Body of pancreas (tissue), 4 donors: Measurements from ENCODE around the gene LGR4. TPM values are rescaled to one million over a fixed set of nuclear protein-coding genes. Genes with fewer than 3 reads are reported as not detected.

ENCODE experiments used
- ATAC-seq: fragments of 150-250 bp; one replicate; pipeline ENCODE4 v1.9.1; 2016
- DNase-seq, 4 donors: peaks; one replicate each; pipeline ENCODE4 v3.0.0-alpha.2; 2019
- H3K27ac ChIP-seq, 4 donors: fragments of 200-600 bp; sonication (generic); 1 replicate in 3 of 4; 2 replicates in 1 of 4; pipeline versions ENCODE4 v1.5.1 to v1.6.1; 2016 to 2019; ENCODE audit warnings: mild to moderate bottlenecking in 1 of 4, mixed read lengths in 1 of 4, moderate library complexity in 1 of 4
- H3K27me3 ChIP-seq, 2 donors: fragments of 200-600 bp; sonication (generic); one replicate each; pipeline ENCODE4 v1.6.0; 2016; ENCODE audit warnings: mild to moderate bottlenecking in 1 of 2
- H3K36me3 ChIP-seq, 2 donors: fragments of 200-600 bp; sonication (generic); replicated peaks in 1 of 2; 2 replicates each; pipeline ENCODE4 v1.5.1; 2016; ENCODE audit warnings: low read depth in 2 of 2; ENCODE audit not compliant: insufficient read depth in 1 of 2
- H3K4me1 ChIP-seq: fragments of 200-600 bp; sonication (generic); one replicate; pipeline ENCODE4 v1.6.0; 2016
- H3K4me3 ChIP-seq, 2 donors: fragments of 200-600 bp; sonication (generic); 1 replicate in 1 of 2; 2 replicates in 1 of 2; pipeline ENCODE4 v1.5.1; 2016 to 2019
- H3K9me3 ChIP-seq, 3 donors: fragments of 200-600 bp; sonication (generic); 1 replicate in 2 of 3; 2 replicates in 1 of 3; pipeline ENCODE4 v1.5.1; 2016
- CTCF ChIP-seq, 7 experiments: fragments of 450-650 bp in 4 of 7; fragments of 200-600 bp in 3 of 7; sonication (generic) in 3 of 7; IDR thresholded peaks; one replicate each; pipeline ENCODE4 v1.5.1; 2016 to 2019; ENCODE audit warnings: antibody characterized with exemption in 7 of 7
- POLR2A ChIP-seq, 3 donors: fragments of 450-650 bp; IDR thresholded peaks; one replicate each; pipeline ENCODE4 v1.6.1; 2016; ENCODE audit warnings: antibody characterized with exemption in 3 of 3, mild to moderate bottlenecking in 2 of 3
- WGBS, 2 donors: methylation state at CpG; one replicate each; pipeline ENCODE4 v1.1.5; 2017; 5-methylcytosine and 5-hydroxymethylcytosine counted together
- intact Hi-C: fragments of 100-400 bp; cut with DNase I; formaldehyde crosslinking; loops from one replicate; pipeline ENCODE4 v1.15.1; 2023
- total RNA-seq, 2 donors: library from RNA; depleted of rRNA; stranded (reverse); fragments of >200 nt; gene quantifications; one replicate each; pipeline ENCODE4 v1.1.0, GENCODE V29; 2016

The LGR4 gene
- total RNA-seq, 2 donors from 2014 or later, result 120 to 145 TPM

- H3K4me3 ChIP-seq, result no peak overlapping the region
- DNase-seq (peak in 1 of 4 donors; percentile 38), ATAC-seq (peak; percentile 91)
- peaks cover 70% of the 10 kb centered on the region for H3K4me1 ChIP-seq
- H3K9me3 ChIP-seq, result no peaks in the 10 kb centered on the region
- H3K36me3 ChIP-seq, result peaks cover 0 to 7% of the 10 kb centered on the region in 2 donors
- WGBS, 2 donors, result 15 to 17% methylated on average over 6 of the region's 6 CpGs
- TF ChIP-seq POLR2A (IDR thresholded peaks at IDR 0.05) (no peak), CTCF (IDR thresholded peaks at IDR 0.05) (no peak)
- peak overlapping the region; percentile 57 to 78 (median 70) for H3K27ac ChIP-seq
- intact Hi-C loops, result loop anchor here (10.0 kb wide), 1 partner anchor 101 kb away; the partner anchor contains the start of gene LGR4
- no peaks in the 10 kb centered on the region for H3K27me3 ChIP-seq
Measured at GRCh38 chr11:27373856-27374602, 98.6 kb downstream of the LGR4 start.

- intact Hi-C loops, result loop anchor here (10.0 kb wide), 1 partner anchor 101 kb away; the partner anchor contains the start of gene LGR4
- H3K27me3 ChIP-seq, result no peaks in the 10 kb centered on the region
- no peak for TF ChIP-seq CTCF (IDR thresholded peaks at IDR 0.05)
- no peak for TF ChIP-seq POLR2A (IDR thresholded peaks at IDR 0.05)
- H3K36me3 ChIP-seq, result peaks cover 0 to 7% of the 10 kb centered on the region in 2 donors
- H3K9me3 ChIP-seq, result no peaks in the 10 kb centered on the region
- no peak for DNase-seq
- peak overlapping the region; percentile 57 to 78 (median 70) for H3K27ac ChIP-seq
- H3K4me3 ChIP-seq, result no peak overlapping the region
- no peak for ATAC-seq
- 64 to 66% methylated on average over 3 of the region's 3 CpGs for WGBS, 2 donors
- peaks cover 70% of the 10 kb centered on the region for H3K4me1 ChIP-seq
Measured at GRCh38 chr11:27373392-27373791, 99.2 kb downstream of the LGR4 start.

- WGBS, 2 donors, result 37 to 47% methylated on average over 2 of the region's 2 CpGs
- H3K4me1 ChIP-seq, result peaks cover 69% of the 10 kb centered on the region
- no peak overlapping the region for H3K4me3 ChIP-seq
- peaks cover 0 to 9% of the 10 kb centered on the region in 2 donors for H3K36me3 ChIP-seq
- TF ChIP-seq CTCF (IDR thresholded peaks at IDR 0.05) (no peak), POLR2A (IDR thresholded peaks at IDR 0.05) (no peak)
- no peaks in the 10 kb centered on the region for H3K27me3 ChIP-seq
- no peaks in the 10 kb centered on the region for H3K9me3 ChIP-seq
- peak overlapping the region; percentile 34 to 78 (median 70) for H3K27ac ChIP-seq
- no peak for DNase-seq
- intact Hi-C loops, result loop anchor here (10.0 kb wide), 1 partner anchor 103 kb away; the partner anchor contains the start of gene LGR4
- no peak for ATAC-seq
Measured at GRCh38 chr11:27372164-27372563, 100.4 kb downstream of the LGR4 start.

GRCh38 chr11:27371489-27371888 is 101.1 kb downstream of the LGR4 start:
- Histone ChIP-seq H3K4me1 (peaks cover 70% of the 10 kb centered on the region), H3K36me3 (peaks cover 0 to 8% of the 10 kb centered on the region in 2 donors), H3K9me3 (no peaks in the 10 kb centered on the region), H3K27ac (peak overlapping the region; percentile 34 to 78 (median 70)), H3K27me3 (no peaks in the 10 kb centered on the region), H3K4me3 (no peak overlapping the region)
- ATAC-seq, result no peak
- no peak for DNase-seq
- TF ChIP-seq POLR2A (IDR thresholded peaks at IDR 0.05) (no peak), CTCF (IDR thresholded peaks at IDR 0.05) (no peak)
- intact Hi-C loops, result loop anchor here (10.0 kb wide), 1 partner anchor 103 kb away; the partner anchor contains the start of gene LGR4
